COLO829 (cell line): ENCODE results near the gene IP6K3.

Experiments
- DNase-seq: peaks from one replicate; pipeline ENCODE4 v3.0.0; 2012; ENCODE audit warnings: low spot score

IP6K3 gene, protein sequence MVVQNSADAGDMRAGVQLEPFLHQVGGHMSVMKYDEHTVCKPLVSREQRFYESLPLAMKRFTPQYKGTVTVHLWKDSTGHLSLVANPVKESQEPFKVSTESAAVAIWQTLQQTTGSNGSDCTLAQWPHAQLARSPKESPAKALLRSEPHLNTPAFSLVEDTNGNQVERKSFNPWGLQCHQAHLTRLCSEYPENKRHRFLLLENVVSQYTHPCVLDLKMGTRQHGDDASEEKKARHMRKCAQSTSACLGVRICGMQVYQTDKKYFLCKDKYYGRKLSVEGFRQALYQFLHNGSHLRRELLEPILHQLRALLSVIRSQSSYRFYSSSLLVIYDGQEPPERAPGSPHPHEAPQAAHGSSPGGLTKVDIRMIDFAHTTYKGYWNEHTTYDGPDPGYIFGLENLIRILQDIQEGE

DNA sequence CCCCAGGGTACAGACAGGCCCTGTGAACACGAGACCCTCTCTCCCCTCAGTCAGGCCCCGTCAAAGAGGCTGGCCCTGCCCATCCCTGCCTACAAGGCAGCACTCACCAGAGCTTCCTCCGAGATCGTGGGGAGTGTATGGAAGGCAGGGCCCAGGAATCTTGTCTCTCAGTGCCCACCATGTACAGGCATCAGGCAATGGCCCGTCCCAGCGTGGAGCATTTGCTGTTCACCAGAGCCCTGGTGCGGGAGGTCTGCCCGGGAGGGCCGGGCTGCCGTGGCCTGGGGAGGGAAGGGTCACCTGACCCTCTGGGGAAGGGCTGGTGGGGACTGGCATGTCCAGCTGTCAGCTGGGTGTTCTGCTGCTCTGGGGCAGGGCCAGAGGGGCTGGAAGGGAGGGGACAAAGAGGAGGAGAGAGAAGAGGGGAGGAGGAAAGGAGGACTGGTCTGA lies at the start of gene IP6K3:
IP6K3 (minus strand) TSS at position 255 of the 450 bp plus-strand sequence. CDS start 11,429 bp downstream, outside the sequence.
- no peak for DNase-seq

DNA sequence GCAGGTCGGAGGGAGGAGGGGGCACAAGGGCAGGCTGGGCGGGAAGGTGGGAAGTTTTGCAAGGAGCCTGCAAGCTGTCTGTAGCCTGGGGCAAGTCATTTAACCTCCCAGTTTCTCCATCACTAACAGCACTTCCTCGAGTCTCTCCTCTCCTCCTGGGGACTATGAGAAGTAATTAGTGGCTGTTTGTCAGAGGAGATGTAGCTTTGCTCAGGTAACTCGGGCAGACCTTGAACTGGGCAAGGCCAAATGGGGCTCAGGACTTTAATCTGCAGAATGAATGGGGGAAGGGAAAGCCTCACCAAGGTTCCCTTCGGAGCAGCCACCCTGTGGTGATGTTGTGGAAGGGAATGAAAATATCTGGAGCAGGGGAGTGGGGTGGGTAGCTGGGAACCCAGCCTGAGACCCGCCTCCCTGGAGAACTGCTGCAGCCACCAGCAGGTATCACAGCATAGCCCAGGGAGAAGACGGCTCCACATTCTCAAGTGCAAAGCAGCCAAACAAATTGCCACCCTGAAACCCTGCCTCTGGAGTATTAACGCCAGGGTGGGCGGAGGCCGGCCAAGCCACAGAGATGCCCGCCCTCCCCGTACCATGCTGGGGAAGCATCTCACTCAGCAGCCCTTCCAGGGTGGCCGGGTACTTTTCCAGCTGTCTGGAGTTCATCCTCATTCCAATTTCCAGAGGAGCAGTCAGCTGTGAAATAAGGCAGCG lies 48.4 kb upstream of the IP6K3 start:
- no peak for DNase-seq

DNA sequence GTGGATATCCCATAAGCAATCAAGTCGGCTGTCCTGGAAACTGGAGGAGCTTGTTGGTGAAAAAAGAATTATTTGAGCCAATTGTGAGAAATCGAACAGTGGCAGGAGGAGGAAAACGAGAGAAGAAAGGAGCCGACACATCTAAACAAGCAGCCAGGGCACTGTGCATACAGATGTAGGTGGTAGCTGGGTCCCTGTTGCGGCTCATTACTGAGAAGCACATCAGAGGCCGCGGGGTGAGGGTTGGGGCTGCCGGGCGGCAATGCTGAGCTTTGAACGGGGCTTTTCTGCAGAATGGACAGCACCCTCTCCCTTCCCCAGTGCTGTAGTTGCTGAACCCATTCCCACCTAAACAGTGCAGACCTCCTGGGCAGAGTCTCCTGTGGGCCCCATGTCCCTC lies 46.3 kb upstream of the IP6K3 start:
- no peak for DNase-seq

DNA sequence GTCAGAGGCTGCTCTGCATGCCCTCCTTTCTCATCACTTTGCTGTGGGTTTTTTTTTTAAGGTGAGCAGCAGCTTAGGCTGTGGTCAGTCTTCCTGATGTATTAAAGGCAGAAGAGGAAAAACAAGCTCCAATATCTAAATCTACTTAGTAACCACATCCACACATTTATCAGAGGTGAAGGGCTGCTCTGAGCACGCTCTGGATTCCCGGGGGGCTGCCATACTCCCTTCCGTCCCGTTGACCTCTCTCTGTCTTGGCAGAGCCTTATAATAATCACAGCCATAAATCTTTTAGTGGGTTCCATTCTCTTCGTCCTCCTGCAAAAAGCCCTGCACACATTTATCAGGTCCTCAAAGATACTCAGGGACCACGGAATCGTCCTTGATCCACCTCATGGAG lies 44.9 kb upstream of the IP6K3 start:
- DNase-seq, result no peak

DNA sequence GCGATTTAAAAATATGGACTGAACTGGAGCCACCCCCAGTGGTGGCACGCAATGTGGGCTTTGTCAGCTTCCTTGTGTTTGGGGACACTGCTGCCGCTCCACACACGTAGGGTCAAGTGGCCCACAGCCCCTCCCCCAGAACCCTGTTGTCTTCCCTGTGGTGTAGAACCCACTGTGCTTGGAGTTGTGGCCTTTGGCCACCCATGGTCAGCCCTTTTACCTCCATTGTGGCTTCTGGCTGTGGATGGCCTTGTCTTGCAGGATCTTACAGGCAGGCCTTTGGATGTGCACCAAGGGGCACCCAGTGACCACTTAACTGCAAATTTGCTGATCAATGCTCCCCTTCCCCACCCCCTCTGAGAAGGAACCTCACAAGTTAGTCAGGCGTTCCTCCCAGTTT lies 44.2 kb upstream of the IP6K3 start:
- DNase-seq, result no peak

DNA sequence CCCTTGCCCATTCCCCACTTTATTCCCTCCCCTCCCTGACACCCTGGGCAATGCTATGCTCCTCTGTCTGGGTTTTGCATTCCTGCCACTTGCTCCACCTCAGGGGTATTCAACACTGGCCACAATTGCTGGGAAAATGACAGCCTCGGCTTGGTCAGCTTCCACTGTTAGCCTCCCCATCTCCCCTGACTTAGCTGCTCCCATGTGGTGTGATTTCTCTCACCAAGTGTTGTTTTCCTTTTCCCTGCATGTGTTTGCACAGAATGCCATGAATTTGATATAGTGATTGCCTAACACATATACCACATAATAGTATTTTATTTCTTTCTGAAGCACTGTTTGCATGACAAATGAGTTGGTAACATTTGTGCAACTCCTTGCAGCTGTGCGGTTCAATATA lies 43.7 kb upstream of the IP6K3 start:
- DNase-seq, result no peak

DNA sequence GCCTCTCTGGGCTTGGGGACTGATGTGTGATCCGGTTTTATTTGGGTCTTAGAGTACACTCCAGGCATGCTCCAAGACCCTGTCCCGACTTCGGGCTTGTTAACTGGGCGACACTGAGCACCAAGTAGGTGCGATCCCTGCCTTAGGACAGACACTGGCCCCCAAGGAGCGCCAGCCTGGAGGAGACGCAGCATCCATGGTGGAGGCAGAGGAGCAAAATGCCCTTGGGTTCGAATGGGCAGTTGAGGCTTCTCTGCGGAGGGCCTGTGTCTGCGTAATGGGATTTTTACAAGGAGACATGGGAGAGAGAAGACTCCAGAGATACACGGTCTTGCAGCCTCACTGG lies 42.8 kb upstream of the IP6K3 start:
- DNase-seq, result no peak

DNA sequence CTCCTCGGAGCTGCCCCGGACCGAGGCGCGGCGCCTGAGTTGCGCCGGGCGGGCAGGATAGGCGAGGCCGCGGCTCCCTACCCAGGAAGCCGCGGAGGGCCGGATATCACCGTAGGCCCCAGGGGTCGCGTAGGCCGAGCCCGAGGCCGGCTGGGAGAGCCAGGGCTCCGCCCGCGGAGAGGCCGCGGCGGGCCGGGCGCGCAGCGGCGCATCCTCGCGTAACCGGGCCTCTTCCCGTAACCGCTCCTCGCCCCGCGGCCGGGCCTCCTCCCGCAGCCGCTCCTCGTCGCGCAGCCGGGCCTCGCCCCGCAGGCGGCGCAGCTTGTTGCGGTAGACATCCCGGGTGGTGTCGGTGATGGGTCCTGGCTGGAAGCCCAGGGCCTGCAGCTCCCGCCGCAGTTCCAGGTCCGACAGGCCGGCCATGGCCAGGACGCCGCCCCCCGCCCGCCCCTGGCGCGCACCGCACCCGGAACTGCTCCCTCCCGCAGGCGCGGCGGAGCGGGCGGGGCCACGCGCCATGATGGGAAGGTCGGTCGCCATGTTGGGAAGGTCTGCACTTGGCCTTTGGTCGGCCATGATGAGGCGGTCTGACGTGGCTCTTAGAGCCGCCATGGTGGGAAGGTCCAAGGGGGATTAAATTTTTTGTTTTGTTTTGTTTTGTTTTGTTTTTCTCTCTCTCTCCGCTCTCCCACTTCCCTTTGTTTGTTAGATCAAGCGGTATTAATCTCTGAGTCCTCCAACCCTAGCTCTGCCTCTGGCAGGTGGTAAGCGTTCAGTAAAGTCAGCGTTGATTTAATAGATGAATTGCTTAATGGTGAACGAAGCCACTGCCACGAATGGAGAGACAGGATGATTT lies 42.2 kb upstream of the IP6K3 start, which contains the start of gene LEMD2:
LEMD2 (minus strand) TSS at position 437 of the 856 bp plus-strand sequence; CDS start at position 423, 14 bp downstream.
- peak; percentile 94 for DNase-seq

DNA sequence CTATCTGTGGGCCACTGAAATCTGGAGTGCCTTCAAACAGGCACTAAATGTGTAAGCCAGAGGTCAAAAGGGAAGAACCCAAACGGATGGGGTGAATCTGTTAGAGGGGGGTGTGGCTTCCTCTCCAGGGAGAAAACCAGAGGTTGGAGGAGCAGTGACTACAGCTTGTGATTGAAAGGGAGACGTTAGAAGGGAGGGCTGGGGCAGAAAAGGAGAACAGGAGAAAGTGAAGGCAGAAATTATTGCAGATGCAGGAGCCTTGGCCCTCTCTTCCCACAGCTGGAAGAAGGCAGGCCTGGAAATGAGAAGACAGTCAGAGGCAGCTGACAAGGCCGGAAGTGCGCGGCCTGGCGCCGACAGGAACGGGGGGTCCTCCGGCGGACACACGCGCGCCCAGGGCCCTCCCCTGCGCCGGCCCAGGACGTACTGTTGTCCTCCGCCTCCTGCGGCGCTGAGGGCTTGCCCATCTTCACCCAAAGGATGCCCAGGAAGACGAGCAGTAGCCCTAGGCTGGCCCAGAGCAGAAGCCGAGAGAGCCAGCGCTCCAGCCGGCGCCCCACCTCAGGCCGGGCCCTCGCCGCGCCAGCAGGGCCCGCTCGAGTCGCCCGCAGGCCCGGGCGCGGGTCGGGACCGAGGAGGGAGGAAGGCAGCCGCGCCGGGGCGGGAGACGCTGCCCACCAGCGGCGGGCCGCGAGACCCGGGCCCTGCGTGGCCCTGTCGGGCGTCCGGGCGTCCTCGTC lies 41.4 kb upstream of the IP6K3 start:
- DNase-seq, result peak; percentile 68

DNA sequence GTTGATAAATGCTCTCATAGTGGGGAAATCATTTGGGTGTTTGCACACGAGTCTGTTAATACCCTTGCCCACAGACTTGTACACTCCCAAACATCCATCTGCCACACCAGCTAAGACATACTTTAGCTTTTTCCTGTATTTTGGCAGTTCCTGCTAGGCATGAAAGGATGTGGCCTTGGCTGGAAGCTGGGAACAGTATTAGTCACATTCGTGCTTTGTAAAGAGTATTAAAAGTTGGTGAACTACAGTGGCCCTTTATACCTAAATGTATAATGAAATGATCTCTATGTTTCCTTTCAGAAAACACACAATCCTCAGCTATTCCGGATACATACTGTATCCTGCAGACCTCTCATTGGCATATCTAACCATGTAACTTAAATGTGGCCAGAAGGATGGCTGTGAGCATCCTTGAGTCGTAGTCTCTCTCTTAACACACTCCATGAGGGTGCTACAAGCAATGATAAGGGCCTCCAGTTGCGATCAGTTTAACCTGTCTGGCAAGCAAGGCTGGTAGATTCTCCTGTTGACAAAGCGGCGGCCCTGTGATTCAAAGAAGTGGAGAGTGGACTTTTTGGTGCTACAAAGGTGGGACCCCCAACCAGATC lies 40.7 kb upstream of the IP6K3 start:
- DNase-seq, result peak; percentile 63

DNA sequence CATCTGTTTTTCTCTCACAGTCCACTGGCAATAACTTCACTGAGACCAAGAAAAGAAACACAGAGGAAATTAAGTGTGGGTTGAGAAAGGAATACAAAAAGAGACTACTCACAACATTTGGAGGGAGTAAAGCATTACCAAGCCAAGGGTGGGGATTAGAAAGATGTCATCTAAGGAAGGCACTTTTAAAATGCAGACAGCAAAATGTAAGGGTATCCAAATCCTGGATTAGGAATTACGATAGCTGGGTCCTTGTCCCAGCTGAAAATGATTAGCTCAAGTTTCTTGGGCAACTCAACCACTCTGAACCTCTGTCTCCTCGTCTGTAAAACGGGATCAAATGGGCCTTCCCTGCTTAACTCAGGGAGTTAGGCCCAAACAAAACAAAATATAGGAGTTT lies 40.0 kb upstream of the IP6K3 start:
- no peak for DNase-seq

DNA sequence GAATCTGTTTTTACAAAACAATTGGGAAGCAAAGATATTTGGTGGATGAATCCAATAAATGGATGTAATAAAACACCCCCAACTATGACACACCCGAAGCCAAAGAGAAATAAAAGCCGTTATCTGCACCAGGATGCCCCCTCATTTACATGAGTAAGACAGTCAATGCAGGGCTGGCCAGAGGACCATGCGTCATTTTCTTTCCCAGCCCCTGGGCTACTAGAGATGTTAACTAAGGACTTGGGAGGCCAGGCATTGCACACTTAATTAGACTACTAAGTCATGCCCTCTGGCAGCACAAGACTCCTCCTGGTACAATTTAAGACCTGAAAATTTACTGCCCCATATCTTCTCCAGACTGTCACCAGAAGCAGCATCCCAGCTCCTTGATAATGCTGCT lies 39.1 kb upstream of the IP6K3 start:
- peak; percentile 33 for DNase-seq

DNA sequence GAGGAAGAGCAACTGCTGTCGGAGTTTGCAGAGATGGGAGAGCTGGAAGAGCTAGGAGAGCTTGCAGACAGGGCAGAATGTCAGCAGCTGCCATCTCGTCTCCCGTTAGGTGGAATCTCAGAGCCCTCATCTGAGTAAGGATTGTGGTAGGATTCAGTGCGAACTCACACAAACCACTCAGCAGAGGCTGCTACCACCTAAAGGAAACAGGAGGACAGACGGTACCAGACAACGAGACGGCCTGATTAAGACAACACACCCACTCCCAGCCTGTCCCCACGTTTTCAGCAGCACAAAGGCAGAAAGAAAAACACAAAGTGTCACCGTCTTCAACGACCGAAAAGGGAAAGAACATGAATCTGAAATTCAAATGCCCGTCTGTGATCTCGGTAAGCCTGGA lies 38.1 kb upstream of the IP6K3 start:
- DNase-seq, result no peak

DNA sequence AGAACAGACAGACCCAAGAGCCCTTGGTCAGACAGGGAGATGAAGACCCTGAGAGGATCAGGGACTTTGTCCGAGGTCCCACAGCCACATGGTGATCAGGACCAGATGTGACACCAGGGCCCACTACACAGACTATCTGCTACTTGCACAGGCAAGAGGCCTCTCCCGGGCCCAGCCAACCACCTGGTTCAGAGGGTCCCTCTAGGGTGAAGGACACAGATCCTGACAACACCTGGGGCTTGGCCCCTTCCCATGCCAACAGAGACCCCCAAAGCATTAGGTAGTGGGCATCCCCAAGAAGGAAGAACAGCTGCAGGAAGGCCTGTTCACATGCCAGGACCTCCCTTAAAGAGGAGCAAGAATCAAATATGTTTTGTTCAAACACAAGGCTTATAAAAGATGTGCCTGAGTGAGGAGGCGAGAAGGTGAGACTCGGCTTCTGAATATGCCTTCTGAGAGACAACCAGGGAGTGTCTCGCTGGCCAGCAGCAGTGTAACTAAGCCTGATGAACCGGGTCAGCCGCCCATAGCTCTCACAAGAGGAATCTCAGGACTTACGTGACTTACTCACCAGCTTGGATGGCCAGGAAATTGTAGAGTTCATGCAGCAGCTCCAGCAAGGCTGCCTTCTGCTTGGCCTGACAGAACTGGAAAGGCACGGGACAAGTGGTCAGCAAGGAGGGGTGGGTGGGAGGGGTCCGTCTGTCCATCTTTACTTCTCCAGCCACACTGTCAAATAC lies 37.2 kb upstream of the IP6K3 start:
- DNase-seq, result no peak

DNA sequence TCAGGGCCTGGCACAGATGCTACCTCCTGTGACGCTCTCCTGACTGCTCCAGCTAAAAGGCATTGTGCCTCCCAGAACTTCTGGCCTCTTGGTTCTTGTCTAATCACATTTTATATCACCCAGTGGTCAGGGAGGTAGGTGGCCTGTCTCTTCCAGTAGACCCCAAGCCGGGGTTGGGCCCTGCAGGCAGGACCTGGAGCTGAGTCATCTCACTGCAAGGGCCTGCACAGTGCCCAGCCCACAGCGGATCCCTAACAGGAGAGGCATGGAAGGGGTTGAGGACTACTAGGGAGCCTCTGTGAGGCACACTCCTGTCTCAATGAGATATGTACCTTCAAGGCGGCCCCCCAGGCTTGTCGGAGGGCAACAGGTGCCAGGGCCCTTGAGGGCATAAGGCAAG lies 35.9 kb upstream of the IP6K3 start:
- no peak for DNase-seq

DNA sequence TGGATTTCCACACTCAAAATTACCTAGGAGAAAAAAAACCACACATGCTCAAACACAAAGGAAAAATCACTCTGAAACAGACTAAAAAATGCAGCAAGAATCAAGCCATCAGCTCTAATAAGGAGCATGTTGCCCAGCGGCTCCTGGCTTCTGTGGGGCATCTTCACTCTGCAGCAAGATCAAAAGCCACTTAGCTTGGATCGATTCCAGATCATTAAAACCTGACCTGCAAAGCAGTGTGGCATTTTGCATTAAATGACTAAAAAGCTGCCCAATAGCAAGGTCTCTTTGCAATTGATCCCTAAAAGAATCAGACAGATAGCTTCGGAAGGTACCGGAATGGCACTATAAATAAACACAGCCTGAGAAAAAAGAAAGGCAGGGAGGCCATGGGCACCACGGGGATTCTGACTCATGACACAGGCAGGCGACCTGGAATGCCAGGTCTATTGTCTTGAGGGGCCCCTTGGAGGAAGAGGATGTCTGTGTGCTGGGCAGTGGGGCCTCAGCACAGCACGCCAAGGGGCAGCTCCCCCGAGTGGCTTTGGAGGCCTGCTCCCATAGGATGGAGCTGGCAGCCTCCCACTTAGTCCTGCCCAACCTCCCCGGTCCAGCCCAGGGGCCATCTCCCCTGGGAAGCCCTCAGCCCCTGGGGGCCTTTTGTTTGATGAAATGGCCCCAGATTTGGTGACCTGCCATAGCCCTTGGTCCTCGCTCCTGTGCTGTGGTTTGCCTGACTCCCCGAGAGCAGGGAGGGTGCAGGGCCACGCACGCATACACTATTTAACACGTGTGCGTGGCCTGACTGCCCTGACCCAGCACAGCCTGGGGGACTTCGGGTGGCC lies 34.6 kb upstream of the IP6K3 start:
- peak; percentile 28 for DNase-seq

DNA sequence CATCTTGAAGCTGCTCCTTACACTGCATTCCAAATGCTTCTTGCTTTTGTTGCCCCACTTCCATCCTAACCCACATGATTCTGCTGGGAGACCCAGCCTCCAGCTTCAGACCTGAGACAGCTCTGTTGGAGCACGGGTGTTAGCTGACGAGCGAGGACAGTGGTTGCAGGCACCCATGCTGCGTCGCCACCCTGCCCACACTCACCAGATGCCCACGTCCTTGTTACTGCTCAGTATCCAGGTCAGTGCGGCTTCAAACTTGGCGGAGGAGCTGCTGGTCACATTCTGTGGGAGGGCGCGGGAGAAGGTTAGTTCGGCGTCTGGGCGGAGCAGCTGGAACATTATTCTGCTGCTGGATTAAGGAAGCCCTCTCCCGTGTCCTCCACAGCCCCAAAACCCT lies 33.2 kb upstream of the IP6K3 start:
- no peak for DNase-seq

DNA sequence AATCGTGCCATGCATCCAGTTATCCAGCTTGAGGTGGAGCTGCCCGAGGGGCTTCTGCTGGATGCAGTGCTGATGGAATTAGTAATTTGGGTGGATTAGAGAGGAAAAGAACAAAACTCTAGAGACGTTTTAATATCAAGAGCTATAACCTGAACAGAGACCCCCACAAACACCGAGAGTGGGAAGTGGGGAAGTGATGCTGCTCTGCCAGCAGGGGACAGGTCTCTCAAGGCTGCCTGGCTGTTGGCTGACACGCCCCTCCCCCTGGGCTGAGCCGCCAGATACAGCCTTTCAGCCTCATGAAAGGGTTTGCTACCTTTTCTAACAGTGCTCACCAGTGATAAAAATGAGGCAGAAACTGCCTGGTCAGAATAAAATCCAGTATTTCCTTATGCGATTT lies 32.6 kb upstream of the IP6K3 start:
- no peak for DNase-seq

DNA sequence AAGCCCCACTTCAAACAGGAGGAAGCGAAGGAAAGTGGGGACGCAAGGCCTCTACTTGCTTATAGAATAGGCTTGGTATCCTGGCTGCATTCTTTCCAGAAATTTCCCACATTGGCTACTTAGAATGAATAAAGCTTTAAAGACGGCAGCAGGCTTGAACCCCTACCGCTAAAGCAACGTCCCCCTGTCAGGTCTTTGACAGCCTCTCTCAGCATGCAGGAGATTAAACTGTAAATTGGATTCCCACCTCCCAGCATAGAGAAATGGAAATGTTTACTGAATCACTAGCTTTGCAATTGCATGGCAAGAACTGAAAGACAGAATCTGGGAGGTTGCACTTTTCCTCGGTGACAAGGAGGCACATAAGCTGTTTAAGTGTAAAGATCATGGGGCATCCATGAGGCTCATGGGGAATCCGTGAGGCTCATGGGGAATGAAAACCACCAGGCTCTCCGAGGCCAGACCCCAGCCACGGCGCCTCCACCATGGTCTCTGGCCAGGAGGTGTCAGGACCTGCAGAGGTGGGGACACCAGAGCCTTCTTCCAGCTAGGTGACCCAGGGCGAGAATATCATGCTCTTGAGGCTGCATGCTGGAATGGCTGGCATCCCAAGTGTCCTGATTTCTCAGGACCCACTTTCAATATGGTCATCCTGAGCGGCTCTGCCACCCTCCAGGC lies 31.9 kb upstream of the IP6K3 start:
- no peak for DNase-seq
